CD4-positive, alpha-beta T cell (primary cell): ENCODE measurements around the gene STAT5B. TPM values are rescaled to one million over a fixed set of nuclear protein-coding genes. Genes with fewer than 3 reads are reported as not detected.
"Not testable (repeated sequence)": the region's sequence is repeated elsewhere in the genome, so short reads cannot be mapped to it uniquely, and the experiment has no call there.

Experiments
- ATAC-seq: fragments of 200-7000 bp; cut with Tn5 transposase; one replicate; pipeline ENCODE4 v1.10.0; 2022; ENCODE audit warnings: mild to moderate bottlenecking; ENCODE audit not compliant: poor library complexity
- CTCF ChIA-PET: fragments of 350-600 bp; sonication (Branson Sonifier 250); formaldehyde crosslinking; loops from one replicate; lab custom pipeline; 2021; ENCODE audit warnings: antibody characterized with exemption, inconsistent platforms; lab: Charles Lee
- POLR2A ChIA-PET: fragments of 350-600 bp; sonication (Branson Sonifier 250); formaldehyde crosslinking; loops from one replicate; lab custom pipeline; 2021; ENCODE audit warnings: antibody characterized with exemption, inconsistent platforms; lab: Charles Lee
- DNase-seq, 14 experiments: peaks; one replicate each; pipeline ENCODE4 v3.0.0-alpha.2; 2013 to 2020; ENCODE audit warnings: mixed read lengths in 2 of 14
- H3K27ac ChIP-seq, 2 donors: one replicate each; pipeline versions ENCODE4 v1.5.1 to v1.7.0; 2013; ENCODE audit warnings: low read length in 2 of 2, low read depth in 1 of 2, mild to moderate bottlenecking in 1 of 2
- H3K27me3 ChIP-seq, 2 experiments: 1 replicate in 1 of 2; 2 replicates in 1 of 2; pipeline versions ENCODE4 v1.6.1 to v1.7.0; 2013; ENCODE audit warnings: low read length in 2 of 2, control low read depth in 1 of 2, mild to moderate bottlenecking in 1 of 2, moderate library complexity in 1 of 2; ENCODE audit not compliant: insufficient read depth in 2 of 2, control insufficient read depth in 1 of 2
- H3K36me3 ChIP-seq: one replicate; pipeline ENCODE4 v1.6.1; 2013; ENCODE audit warnings: low read length, control low read depth; ENCODE audit not compliant: insufficient read depth
- H3K4me1 ChIP-seq: one replicate; pipeline ENCODE4 v1.6.1; 2013; ENCODE audit warnings: low read length, control low read depth; ENCODE audit not compliant: insufficient read depth
- H3K4me3 ChIP-seq: one replicate; pipeline ENCODE4 v1.5.1; 2013; ENCODE audit warnings: mild to moderate bottlenecking, low read length, moderate library complexity
- H3K9me3 ChIP-seq, 2 experiments: 1 replicate in 1 of 2; 2 replicates in 1 of 2; pipeline versions ENCODE4 v1.6.1 to v1.7.0; 2013; ENCODE audit warnings: low read length in 2 of 2, mild to moderate bottlenecking in 2 of 2, control low read depth in 1 of 2, moderate library complexity in 1 of 2; ENCODE audit not compliant: control insufficient read depth in 1 of 2, insufficient read depth in 1 of 2
- H3K27ac Mint-ChIP-seq: one replicate; pipeline ENCODE4 v1.8.0; 2020; ENCODE audit warnings: mixed read lengths
- H3K27me3 Mint-ChIP-seq: one replicate; pipeline ENCODE4 v1.8.0; 2021; ENCODE audit warnings: mixed read lengths
- H3K36me3 Mint-ChIP-seq: one replicate; pipeline ENCODE4 v1.8.0; 2021; ENCODE audit warnings: low read depth, mixed read lengths
- H3K4me1 Mint-ChIP-seq: one replicate; pipeline ENCODE4 v1.8.0; 2021; ENCODE audit warnings: low read depth, mixed read lengths
- H3K4me3 Mint-ChIP-seq: one replicate; pipeline ENCODE4 v1.8.0; 2020; ENCODE audit warnings: mild to moderate bottlenecking, mixed read lengths
- H3K9me3 Mint-ChIP-seq: one replicate; pipeline ENCODE4 v1.8.0; 2020; ENCODE audit warnings: mixed read lengths
- CTCF ChIP-seq: fragments of 200-600 bp; IDR thresholded peaks from one replicate; pipeline ENCODE4 v1.8.0; 2022; ENCODE audit warnings: antibody characterized with exemption, mild to moderate bottlenecking
- intact Hi-C, 2 experiments: fragments of 100-400 bp; cut with DNase I in 1 of 2; cut with micrococcal nuclease in 1 of 2; formaldehyde crosslinking; loops; one replicate each; pipeline versions ENCODE4 v1.15.1 to v1.9.0; 2023 to 2025; cut with DNase I, micrococcal nuclease
- total RNA-seq, 174 experiments: library from RNA in 2 of 174; stranded (reverse) in 2 of 174; gene quantifications; one replicate each; pipeline ENCODE4 v1.2.3 and lab custom pipeline; 2021 to 2026

The STAT5B gene
- total RNA-seq, 2 experiments from 2014 or later, result 99.4 to 104 TPM

- Mint-ChIP-seq H3K4me1 (peaks cover 55% of the 10 kb centered on the region), H3K27me3 (no peaks in the 10 kb centered on the region), H3K4me3 (no peak overlapping the region), H3K27ac (peak overlapping the region; percentile 60), H3K9me3 (no peaks in the 10 kb centered on the region), H3K36me3 (peaks cover 6% of the 10 kb centered on the region)
- DNase-seq, result no peak
- Histone ChIP-seq H3K36me3 (peaks cover 7% of the 10 kb centered on the region), H3K4me3 (no peak overlapping the region), H3K4me1 (peaks cover 30% of the 10 kb centered on the region), H3K27me3 (no peaks in the 10 kb centered on the region), H3K9me3 (no peaks in the 10 kb centered on the region), H3K27ac (peak overlapping the region in 1 of 2 donors; percentile 13)
- TF ChIP-seq CTCF, result no peak
- intact Hi-C loops, result no loop called here
- ChIA-PET POLR2A (interaction anchor here (1.0 to 1.7 kb wide), 3 partner anchors 9 to 34 kb away, joined by 3 to 4 read pairs (median 3); no protein-coding TSS in a partner anchor), CTCF (interaction anchor here (1.1 to 1.6 kb wide), 2 partner anchors 18 to 35 kb away, joined by 3 to 5 read pairs; no protein-coding TSS in a partner anchor)
- ATAC-seq, result no peak
Measured at GRCh38 chr17:42240201-42240600, 36.0 kb downstream of the STAT5B start.

GRCh38 chr17:42239576-42239975 lies 36.6 kb downstream of the STAT5B start:
- H3K4me3 Mint-ChIP-seq, H3K27me3 ChIP-seq, H3K9me3 Mint-ChIP-seq, H3K27me3 Mint-ChIP-seq, H3K27ac ChIP-seq, H3K9me3 ChIP-seq, H3K36me3 ChIP-seq, DNase-seq, H3K4me3 ChIP-seq, intact Hi-C loops, ATAC-seq, H3K27ac Mint-ChIP-seq: not testable (repeated sequence)
- Mint-ChIP-seq H3K4me1 (peaks cover 60% of the 10 kb centered on the region), H3K36me3 (peaks cover 11% of the 10 kb centered on the region)
- POLR2A ChIA-PET, result interaction anchor here (1.1 to 1.7 kb wide), 2 partner anchors 13 to 35 kb away, joined by 3 to 4 read pairs; no protein-coding TSS in a partner anchor
- H3K4me1 ChIP-seq, result peaks cover 31% of the 10 kb centered on the region
- CTCF ChIA-PET, result interaction anchor here (1.6 to 1.7 kb wide), 2 partner anchors 17 to 47 kb away, joined by 3 to 5 read pairs; no protein-coding TSS in a partner anchor

- Histone ChIP-seq H3K27ac (no peak overlapping the region), H3K36me3 (peaks cover 6% of the 10 kb centered on the region), H3K9me3 (no peaks in the 10 kb centered on the region), H3K4me1 (peaks cover 23% of the 10 kb centered on the region), H3K27me3 (no peaks in the 10 kb centered on the region), H3K4me3 (no peak overlapping the region)
- TF ChIP-seq CTCF, result no peak
- Mint-ChIP-seq H3K36me3 (peaks cover 5% of the 10 kb centered on the region), H3K27me3 (no peaks in the 10 kb centered on the region), H3K27ac (peak overlapping the region; percentile 46), H3K9me3 (no peaks in the 10 kb centered on the region), H3K4me1 (peaks cover 51% of the 10 kb centered on the region), H3K4me3 (no peak overlapping the region)
- no peak for ATAC-seq
- intact Hi-C loops, result no loop called here
- CTCF ChIA-PET, result interaction anchor here (0.6 to 4.4 kb wide), 5 partner anchors 8 to 75 kb away, joined by 3 to 18 read pairs (median 3); no protein-coding TSS in a partner anchor
- POLR2A ChIA-PET, result interaction anchor here (1.6 to 2.2 kb wide), 2 partner anchors 12 to 152 kb away, joined by 5 to 8 read pairs; partner anchors contain the start of gene STAT3
- no peak for DNase-seq
Measured at GRCh38 chr17:42236760-42237159, 39.4 kb downstream of the STAT5B start.
